Astrocyte of the spinal cord (primary cell): Measurements from ENCODE around the gene FAM167B.
A peak's percentile ranks its signal among the peaks of the same experiment; 100 is the strongest.

Source experiments
- DNase-seq: peaks from one replicate; pipeline ENCODE4 v3.0.0; 2011; ENCODE audit warnings: low read depth, low spot score
- H3K4me3 ChIP-seq: 2 replicates; pipeline ENCODE4 v1.5.1; 2011; ENCODE audit warnings: low read depth, mild to moderate bottlenecking, low read length, moderate library complexity
- CTCF ChIP-seq: IDR thresholded peaks from 2 replicates; pipeline ENCODE4 v1.5.1; 2012; ENCODE audit warnings: low read depth, mild to moderate bottlenecking, low read length, inconsistent platforms
- in situ Hi-C: cut with HindIII; loops from 2 replicates; pipeline ENCODE4 v1.10.0; 2017; ENCODE audit warnings: low sequenced_read_pairs

FAM167B gene

GRCh38 chr1:32216566-32216965 lies 30.5 kb upstream of the FAM167B start:
- in situ Hi-C loops, result no loop called here
- H3K4me3 ChIP-seq, result no peak overlapping the region
- no peak for DNase-seq
- no peak for TF ChIP-seq CTCF

GRCh38 chr1:32219022-32219421 lies 28.0 kb upstream of the FAM167B start:
- no peak for DNase-seq
- no peak for TF ChIP-seq CTCF
- in situ Hi-C loops, result no loop called here
- H3K4me3 ChIP-seq, result no peak overlapping the region

- in situ Hi-C loops, result no loop called here
- no peak for DNase-seq
- no peak for TF ChIP-seq CTCF
- peak overlapping the region; percentile 97 for H3K4me3 ChIP-seq
These were observed 26.1 kb upstream of the FAM167B start for GRCh38 chr1:32220746-32221580.

GRCh38 chr1:32221581-32221979 lies 25.4 kb upstream of the FAM167B start:
- TF ChIP-seq CTCF, result no peak
- in situ Hi-C loops, result no loop called here
- H3K4me3 ChIP-seq, result peak overlapping the region; percentile 97
- no peak for DNase-seq

GRCh38 chr1:32221980-32222755 lies 24.9 kb upstream of the FAM167B start, which contains the start of the genes EIF3I and TMEM234:
Gene EIF3I, plus strand, starts transcription at chr1:32222407. Its CDS starts 35 bp downstream, at chr1:32222442.
Gene TMEM234, minus strand, starts transcription at chr1:32222353. Its CDS starts 31 bp downstream, at chr1:32222322.
- DNase-seq, result peak; percentile 91
- TF ChIP-seq CTCF, result no peak
- in situ Hi-C loops, result no loop called here
- H3K4me3 ChIP-seq, result peak within 1 kb of the TSS; percentile 97

GRCh38 chr1:32223683-32224082 lies 23.3 kb upstream of the FAM167B start:
- in situ Hi-C loops, result no loop called here
- H3K4me3 ChIP-seq, result no peak overlapping the region
- peak; percentile 23 for TF ChIP-seq CTCF
- DNase-seq, result no peak
